GM18511 (cell line): ENCODE measurements around the gene TMEM115.
A peak's percentile ranks its signal among the peaks of the same experiment; 100 is the strongest.

Source experiments
- ATAC-seq: cut with Tn5 transposase; IDR thresholded peaks from one replicate; pipeline ENCODE4 v1.9.1; 2021; ENCODE audit warnings: mild to moderate bottlenecking, moderate library complexity; ENCODE audit not compliant: unreplicated experiment

The TMEM115 gene

DNA sequence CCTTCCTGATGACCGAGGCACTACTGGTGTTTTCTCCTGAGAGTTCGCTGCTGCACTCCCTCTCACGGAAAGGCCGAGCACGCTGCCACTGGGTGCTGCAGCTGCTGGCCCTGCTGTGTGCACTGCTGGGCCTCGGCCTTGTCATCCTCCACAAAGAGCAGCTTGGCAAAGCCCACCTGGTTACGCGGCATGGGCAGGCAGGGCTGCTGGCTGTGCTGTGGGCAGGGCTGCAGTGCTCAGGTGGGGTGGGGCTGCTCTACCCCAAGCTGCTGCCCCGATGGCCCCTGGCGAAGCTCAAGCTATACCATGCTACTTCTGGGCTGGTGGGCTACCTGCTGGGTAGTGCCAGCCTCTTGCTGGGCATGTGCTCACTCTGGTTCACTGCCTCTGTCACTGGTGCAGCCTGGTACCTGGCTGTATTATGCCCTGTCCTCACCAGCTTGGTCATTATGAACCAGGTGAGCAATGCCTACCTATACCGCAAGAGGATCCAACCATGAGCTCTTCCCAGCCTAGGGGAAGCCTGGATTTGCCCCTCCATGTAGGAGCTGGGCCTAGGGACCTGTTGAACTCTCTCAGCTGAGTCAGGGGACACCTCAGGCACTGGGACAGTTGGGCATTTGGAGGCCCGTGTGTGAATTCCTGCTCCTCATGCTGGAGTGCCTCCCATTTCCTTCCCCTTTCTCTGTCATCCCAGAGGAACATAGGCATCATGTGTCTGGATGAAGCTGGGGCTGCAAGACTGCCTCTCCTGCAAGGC lies 5.9 kb downstream of the TMEM115 start:
- ATAC-seq: no peak

DNA sequence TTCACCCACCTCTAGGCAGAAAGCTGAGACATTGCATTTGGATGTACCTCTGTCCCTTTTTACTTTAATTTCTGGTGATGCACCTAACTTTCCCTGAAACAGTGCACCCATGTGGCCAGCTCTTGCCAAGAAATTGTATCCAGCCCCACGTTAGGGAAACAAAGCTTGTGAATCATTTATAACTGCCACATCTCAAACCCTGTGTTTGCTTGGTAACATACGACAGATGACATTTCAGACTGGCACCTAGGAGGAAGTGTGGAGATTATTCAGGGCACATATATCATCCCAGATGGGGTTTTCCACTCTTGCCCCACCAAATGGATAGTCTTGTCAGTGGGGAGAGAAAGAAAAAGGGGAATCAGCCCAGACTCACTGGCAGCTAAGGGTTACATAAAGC lies 6.5 kb downstream of the TMEM115 start:
- ATAC-seq: no peak

DNA sequence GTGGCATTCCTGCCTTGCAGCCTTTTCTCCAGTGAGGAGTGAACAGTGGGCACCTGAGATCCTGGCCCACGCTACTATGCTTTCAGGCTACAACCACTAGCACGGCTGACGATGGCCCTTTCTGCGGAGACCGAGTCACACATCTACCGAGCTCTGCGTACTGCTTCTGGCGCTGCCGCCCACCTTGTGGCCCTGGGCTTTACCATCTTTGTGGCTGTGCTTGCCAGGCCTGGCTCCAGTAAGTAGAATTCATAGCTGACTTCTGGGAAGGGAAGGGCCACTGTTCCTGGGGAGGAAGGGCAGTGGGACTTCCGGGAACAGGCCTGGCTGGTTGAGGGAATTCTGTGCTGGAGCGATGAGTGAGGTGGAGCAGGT lies 8.0 kb downstream of the TMEM115 start:
- no peak for ATAC-seq

DNA sequence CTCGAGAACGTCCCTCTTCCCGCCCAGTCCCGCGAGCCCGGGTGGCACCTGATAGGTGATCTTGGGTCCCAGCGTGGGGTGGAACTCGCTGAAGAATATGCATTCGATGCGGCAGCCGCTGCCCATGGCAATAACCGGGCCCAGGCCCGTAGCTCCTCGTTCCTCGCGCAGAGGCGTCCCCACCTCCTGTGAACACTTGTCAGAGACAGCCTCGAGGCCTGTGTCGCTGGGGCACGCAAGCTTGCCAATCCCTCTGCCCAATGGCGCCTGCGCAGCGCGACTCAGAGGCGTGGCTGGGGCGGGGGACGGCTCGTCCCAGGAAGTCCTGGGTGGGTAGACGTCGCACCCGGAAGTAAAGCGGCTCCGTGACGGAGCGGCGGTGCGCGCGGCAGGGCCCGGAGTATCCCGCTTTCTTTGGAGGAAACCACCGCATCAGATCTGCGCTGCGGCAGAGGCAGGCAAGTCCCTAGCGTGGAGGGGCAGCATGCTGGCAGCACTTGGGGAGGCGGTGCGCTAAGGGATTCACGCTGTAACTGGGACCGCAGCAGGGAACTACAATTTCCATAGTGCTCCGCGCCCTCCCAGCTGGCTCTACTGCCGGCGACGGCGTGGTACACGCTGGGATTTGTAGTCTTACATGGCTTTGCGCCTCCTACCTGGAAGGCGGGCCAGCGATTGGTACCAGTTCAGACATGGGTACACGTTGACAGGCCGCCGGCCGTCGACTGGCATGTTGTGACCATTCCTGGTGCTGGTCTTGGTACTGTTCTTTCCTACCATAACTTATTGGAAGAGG lies 8.6 kb downstream of the TMEM115 start, which contains the start of the genes CYB561D2 and NPRL2:
TSS of gene CYB561D2 (plus strand) at position 336 of the 796 bp plus-strand sequence. CDS start 572 bp downstream, outside the sequence.
TSS of gene NPRL2 (minus strand) at position 249 of the 796 bp plus-strand sequence. CDS start at position 126, 123 bp downstream.
- ATAC-seq: peak; percentile 89

DNA sequence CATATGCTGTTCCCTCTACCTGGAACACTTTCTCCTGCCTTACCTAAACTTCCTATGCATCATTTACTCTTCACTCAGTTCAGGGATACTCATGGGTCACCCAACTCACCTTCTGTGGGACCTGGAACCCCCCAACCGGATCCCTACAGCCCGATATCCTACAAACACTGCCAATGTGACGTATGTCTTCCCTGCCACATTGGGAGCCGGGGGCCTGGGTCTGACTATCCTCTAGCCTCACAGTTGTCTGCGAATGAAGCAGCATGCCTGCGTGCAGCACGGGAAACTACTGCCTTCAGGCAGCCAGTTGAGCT lies 9.2 kb downstream of the TMEM115 start:
- ATAC-seq: no peak

DNA sequence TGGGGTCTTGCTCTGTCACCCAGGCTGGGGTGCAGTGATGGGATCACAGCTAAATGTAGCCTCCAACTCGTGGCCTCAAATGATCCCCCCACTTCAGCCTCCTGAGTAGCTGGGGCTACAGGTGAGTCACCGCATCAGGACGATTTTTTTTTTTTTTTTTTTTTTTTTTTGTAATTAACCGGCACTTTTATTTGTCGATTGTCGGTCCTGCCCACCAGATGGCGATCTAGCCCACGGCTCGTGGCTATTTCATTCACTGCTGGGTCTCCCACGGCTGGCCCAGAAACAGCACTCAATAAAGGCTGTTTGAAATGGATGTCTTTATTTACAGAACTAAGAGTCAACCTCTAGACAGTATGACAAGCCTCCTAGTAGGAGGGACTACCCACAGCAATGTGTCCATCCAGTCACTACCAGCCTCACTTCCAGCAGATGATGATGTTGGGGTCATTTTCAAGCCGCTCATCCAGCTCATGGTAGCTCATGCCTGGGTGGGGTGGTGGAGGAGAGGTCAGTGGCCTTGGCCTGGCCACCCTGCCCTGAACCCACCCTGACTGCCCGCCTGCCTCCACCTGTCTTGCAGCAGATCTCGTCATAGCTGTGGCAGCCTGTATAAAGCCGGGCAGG lies 12.0 kb downstream of the TMEM115 start:
- ATAC-seq: no peak

DNA sequence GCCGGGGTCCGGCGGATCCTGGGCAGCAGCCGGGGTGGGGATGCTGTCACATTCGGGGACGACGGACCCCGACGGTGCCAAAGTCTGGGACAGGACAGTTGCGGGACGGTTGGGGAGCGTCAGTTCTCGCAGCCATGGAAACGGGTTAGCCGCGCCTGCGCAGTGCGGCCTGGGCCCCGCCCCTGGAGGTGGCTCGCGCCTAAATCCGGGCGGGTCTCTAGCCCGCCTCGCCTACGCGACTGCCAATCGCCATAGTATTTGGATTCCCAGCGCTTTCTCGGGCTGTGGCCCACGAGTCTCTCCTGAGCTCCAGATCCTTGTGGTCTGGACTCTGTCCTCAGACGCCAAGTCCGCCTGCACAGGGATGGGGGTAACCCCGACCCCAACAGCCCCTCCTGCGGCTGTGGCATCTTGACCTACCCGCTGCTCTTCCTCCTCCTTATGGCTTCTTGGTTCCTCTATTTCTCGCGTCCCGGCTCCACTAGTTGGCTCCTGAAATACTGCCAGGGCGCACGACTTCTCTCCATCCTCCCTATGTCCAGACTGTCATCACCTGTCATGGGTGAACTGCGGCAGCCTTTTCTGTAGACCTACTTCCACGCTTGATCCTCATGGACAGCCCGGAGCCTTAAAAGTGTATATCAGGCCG lies 13.6 kb downstream of the TMEM115 start, which contains the start of gene ZMYND10:
TSS of gene ZMYND10 (minus strand) at position 147 of the 649 bp plus-strand sequence. CDS start 153 bp downstream, outside the sequence.
- ATAC-seq: no peak

DNA sequence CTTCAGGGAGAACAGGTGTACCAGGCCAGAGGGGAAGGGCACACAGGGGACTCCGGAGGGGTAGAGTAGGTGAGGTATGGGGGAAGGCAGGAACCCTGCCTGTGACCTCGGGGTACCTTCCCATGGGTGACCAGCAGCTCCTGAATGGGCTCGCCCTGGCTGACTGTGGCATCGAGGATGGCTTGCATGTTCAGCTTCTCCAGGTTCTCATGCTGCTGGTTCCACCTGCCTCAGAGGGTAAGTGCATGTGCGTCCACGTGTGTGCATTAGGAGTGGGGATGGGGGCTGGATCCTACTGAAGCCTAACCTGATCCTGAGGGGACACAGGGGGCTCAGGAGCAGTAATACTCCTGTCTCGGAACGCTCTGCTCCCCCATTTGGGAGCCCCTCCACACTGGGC lies 14.3 kb downstream of the TMEM115 start:
- no peak for ATAC-seq

DNA sequence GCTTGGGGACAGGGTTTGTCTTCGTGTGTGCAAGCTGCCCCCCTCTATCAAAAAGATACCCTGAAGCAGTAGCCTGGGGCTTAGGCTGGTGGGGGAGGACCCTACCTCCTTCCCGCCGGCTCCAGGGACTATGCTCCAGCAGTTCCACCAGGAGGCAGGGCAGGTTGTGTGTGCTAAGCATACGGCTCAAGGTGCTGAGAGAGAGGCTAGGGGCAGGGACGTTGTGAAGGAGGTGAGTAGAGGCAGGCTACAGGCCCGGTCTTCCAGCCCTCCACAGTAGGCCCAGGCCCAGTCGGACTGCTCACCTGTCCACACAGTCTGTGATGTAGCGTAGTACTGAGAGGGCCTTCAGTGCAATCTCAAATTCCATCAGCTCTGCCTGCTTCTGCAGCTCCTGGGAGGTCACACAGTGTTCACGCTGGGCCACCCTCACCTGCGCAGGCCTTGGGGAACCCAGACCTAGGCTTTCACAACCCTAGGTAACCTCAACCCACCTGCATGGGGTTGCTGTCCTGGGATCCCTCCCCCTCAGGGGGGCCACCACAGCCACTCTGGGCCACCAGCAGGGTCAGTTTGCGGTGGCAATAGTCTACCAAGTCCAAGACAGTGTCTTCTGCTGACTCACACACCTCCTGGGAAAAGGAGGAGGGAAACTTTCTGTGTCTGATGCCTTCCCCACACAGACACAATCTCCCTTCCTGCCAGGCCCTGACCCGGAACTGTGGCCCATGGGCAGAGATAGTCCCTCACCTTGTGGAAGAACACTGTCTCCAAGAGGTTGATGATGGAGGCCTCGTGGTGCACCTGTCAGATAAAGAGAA lies 16.3 kb downstream of the TMEM115 start:
- ATAC-seq: no peak

DNA sequence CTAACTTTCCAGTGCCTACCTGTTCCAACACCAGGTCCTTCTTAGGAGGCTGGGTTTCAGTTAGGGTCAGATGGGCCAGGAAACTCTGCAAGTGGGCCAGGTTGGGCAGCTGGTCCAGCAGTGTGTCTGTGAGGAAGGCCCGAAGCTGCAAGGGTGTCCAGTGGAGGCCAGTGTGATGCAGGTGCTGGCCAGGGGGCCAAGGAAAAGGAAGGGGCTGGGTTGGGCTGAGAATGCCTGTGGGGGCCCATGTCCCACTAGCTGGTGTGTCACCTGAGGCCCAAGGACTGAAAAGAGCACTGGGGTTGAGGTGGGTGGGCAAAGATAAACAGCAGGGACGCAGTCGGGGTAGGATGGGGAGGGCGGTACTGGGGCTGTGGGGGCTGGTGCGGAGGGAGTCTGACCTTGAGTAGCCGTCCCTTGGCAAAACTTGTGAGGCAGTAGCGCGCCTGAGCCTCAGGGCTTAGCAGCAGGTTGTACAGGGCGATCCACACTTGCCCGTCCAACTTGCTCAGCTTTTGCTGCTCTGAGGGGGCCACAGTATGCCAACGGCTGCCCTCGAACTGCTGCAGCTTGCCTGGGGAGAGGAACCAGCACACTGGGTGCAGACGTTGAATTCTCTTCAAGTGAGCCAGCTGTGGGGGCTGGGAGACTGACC lies 17.2 kb downstream of the TMEM115 start:
- ATAC-seq: no peak

DNA sequence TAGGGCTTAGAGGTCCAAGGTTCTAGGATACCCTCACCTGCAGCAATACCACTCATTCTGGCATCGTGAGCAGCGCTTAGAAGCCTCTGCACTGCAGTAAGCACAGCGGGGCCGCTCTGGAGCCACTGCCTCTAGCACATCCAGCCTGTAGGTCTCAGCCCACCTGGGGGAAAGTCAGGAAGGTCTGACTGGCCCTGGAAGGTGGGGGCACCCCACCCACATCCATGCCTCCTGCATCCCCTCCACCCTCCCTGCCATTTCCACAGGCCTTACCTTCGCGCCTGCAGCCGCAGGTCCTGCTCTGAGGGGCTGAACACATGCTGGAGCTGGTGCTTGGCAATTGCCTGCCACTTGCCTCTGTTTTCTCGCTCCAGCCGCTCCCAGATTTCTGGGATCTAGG lies 17.8 kb downstream of the TMEM115 start:
- ATAC-seq: no peak

DNA sequence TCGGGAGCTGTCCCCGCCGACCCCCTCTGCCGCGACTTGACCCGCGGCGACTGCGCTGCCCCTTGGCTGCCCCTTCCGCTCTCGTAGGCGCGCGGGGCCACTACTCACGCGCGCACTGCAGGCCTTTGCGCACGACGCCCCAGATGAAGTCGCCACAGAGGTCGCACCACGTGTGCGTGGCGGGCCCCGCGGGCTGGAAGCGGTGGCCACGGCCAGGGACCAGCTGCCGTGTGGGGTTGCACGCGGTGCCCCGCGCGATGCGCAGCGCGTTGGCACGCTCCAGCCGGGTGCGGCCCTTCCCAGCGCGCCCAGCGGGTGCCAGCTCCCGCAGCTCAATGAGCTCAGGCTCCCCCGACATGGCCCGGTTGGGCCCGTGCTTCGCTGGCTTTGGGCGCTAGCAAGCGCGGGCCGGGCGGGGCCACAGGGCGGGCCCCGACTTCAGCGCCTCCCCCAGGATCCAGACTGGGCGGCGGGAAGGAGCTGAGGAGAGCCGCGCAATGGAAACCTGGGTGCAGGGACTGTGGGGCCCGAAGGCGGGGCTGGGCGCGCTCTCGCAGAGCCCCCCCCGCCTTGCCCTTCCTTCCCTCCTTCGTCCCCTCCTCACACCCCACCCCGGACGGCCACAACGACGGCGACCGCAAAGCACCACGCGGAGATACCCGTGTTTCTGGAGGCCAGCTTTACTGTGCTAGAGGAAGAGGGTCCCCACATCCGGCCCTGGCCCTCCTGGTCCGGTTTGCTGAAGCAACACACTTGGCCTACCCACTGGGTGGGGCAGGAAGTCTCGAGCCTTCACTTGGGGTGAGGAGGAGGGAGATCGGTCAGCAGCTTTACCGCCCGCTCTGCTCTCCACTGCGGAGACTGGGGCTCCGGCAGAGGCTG lies 18.6 kb downstream of the TMEM115 start, which contains the start of gene RASSF1:
TSS of gene RASSF1 (minus strand) at position 389 of the 882 bp plus-strand sequence. CDS start at position 358, 31 bp downstream.
- ATAC-seq: no peak

DNA sequence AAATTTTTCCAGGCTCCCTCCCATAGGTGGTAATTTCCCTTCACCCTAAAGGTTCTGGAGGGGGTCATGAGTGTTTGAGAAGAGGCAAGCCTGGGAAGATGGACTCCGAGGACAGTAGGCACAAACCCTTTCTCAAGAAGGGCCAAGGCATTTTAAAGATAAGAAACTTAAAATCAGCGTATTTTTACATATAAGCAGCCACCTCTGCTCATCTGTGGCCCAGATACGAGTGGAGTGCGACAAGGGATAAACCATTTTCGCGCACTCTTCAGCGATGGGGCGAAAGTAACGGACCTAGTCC lies 19.2 kb downstream of the TMEM115 start:
- ATAC-seq: no peak

DNA sequence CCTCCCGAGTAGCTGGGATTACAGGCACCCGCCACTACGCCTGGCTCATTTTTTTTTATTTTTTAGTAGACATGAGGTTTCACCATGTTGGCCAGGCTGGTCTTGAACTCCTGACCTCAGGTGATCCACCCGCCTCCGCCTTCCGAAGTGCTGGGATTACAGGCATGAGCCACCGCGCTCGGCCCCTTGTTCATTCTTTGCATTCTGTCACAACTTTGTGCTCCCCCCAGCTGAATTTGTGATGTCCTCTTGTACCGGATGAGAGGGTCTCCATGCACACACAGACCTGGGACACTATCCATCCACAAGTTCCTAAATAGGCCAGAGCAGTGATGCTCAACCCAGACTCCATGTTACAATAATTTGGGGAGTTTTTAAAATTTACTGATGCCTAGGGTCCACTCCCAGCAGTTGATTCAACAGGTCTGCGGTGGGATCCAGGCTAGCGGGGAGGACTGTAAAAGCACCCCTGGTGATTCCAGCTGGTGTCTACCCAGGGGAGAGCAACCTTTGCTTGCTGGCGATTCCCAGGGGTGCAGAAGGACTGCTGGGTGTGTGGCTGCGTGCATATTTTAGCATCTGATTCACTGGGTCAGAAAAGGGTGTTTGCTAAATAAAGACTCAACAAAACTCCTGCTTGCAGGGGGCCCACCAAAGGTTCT lies 19.7 kb downstream of the TMEM115 start:
- ATAC-seq: no peak

DNA sequence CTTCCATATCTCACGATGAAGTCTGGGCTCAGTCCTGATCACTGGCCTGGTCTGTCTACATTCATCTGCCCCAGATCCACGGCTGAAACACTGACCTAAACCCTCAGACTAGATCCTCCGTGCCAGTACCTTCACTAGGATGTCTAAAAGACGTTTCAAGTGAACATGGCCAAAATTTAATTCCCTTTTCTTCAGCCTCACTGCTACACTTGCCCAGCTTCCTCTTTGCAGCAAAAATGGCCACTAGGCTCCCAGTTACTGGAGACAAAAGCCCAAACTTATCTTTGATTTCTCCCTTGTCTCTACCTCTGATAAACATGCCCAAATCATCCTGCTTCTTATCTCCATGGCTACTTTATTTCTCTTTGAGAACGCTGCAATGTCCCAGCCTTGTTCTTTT lies 20.4 kb downstream of the TMEM115 start:
- ATAC-seq: no peak

DNA sequence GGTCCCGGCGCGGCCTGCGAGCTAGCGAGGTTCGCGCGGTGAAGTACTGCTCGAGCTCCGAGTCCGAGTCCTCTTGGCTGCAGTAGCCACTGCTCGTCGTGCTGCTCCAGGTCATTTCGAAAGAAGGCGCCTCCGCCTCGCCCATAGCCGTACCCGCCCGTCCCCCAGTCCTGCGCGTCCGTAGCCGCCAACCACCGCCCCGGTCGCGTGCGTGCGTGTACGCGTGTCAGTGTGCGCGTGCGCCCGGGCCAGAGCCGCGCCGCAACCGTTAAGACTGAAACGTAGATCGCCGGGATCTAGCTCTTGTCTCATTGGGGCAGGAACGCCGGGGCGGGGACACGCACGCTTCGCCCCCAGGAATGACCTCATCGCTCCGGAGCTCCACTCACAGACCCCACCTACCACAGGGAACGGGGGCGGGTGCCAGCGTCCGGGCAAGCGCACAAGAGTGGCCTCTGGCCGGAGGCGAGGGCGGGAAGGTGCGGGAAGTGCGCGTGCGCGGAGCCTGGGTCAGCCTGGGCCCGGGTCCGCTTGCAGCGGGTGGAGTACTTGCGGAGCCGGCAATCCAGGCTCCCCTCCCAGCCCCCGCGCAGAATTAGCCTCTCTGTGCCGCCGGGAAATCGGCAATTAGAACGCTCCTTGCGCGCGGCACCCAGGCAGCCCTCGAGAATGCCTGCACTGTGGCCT lies 22.0 kb downstream of the TMEM115 start:
- ATAC-seq: peak; percentile 79

DNA sequence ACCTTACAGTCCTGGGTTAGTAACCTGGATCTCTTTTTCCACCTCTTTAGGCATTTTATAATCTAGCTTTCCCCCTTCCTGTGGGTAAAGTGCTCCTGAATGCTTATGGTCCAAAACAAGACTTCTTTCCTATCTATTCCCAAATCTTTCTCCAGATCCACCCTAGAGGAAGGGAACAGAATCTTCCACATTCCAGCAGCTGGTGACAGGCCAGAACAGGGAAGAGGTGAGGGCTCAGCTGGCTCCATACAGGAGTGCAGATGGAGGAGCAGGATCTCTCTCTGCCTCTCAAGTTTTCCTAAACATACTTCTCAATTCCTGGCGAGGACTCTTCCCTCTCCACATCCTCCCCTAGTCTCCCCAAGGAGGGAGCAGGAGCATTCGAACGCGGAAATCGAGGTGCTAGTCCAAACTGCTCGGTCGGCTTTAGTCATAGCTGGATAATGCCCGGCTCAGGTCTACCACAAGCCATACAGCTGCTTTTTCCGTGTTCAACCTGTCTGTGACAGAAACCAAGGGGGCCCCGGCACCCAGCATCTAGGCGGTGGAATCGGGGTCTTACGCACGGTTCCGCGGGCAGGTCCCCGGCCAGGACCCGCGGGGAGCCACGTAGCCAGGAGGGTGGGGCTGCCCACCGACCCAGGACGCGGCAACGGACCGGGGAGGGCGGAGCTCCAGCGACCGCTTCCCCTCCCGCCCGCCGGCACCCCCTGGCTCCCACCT lies 22.7 kb downstream of the TMEM115 start:
- ATAC-seq: peak; percentile 35
